ENCODE measurements around the gene DNM2. TPM values are rescaled to one million over a fixed set of nuclear protein-coding genes. Genes with fewer than 3 reads are reported as not detected.

The DNM2 gene
- total RNA-seq, 4 donors from 2014 or later: 135 to 322 (median 173) TPM

DNA sequence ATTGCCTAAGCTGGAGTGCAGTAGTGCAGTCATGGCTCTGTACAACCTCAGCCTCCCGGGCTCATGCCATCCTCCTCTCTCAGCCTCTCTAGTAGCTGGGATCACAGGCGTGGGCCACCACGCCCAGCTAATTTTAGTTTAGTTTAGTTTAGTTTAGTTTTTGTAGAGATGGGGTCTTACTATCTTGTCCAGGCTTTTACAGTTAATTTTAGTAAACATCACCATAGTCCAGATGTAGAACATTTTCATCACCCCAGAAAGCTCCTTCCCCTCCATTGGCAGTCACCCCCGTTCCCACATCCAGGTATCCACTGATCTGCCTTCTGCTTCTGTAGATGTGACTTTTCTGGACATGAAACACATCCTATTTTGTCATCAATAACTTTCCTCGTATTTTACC is 41.1 kb downstream of the DNM2 start:
- Histone ChIP-seq H3K9me3 (no peaks in the 10 kb centered on the region), H3K27ac (peak overlapping the region; percentile 10), H3K36me3 (peaks cover 11% of the 10 kb centered on the region), H3K4me1 (peaks cover 58% of the 10 kb centered on the region), H3K27me3 (no peaks in the 10 kb centered on the region), H3K4me3 (no peak overlapping the region)
- no peak for DNase-seq (ENCODE audit: low spot score in 2 of 2)
- WGBS: 87% methylated on average over 5 of the region's 5 CpGs
- TF ChIP-seq, protein P1, sequence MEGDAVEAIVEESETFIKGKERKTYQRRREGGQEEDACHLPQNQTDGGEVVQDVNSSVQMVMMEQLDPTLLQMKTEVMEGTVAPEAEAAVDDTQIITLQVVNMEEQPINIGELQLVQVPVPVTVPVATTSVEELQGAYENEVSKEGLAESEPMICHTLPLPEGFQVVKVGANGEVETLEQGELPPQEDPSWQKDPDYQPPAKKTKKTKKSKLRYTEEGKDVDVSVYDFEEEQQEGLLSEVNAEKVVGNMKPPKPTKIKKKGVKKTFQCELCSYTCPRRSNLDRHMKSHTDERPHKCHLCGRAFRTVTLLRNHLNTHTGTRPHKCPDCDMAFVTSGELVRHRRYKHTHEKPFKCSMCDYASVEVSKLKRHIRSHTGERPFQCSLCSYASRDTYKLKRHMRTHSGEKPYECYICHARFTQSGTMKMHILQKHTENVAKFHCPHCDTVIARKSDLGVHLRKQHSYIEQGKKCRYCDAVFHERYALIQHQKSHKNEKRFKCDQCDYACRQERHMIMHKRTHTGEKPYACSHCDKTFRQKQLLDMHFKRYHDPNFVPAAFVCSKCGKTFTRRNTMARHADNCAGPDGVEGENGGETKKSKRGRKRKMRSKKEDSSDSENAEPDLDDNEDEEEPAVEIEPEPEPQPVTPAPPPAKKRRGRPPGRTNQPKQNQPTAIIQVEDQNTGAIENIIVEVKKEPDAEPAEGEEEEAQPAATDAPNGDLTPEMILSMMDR (IDR thresholded peaks at IDR 0.05): no peak
- TF ChIP-seq POLR2AphosphoS5 (IDR thresholded peaks at IDR 0.05): no peak
- TF ChIP-seq EP300 (IDR thresholded peaks at IDR 0.05): no peak
- TF ChIP-seq POLR2A (IDR thresholded peaks at IDR 0.05): no peak

DNA sequence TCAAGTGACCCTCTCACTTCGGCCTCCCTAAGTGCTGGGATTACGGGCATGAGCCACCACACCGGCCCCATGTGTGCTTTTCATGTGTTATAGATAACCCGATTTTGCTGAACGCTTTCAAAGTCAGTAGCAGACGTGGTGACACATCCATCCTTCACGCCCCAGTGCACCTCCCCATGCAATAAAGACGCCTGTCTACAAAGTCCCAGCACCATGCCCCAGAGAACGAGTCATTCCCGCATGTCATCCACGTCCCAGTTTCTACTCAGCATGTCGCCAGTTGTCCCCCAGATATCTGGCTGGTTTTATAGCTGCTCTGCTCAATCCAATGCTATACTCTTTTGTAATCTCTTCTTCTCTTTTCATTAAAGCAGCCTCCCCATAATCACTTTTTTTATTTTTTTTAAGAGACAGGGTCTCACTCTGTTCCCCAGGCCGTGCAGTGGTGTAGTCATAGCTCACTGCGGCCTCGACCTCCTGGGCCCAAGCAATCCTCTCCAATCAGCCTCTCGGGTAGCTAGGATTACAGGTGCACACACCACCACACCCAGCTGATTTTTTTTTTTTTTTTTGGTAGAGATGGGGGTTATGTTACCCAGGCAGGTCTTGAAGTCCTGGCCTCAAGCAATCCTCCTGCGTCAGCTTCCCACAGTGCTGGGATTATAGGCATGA is 42.5 kb downstream of the DNM2 start:
- DNase-seq (ENCODE audit: low spot score in 2 of 2): no peak
- WGBS: 84% methylated on average over 17 of the region's 17 CpGs
- Histone ChIP-seq H3K36me3 (peaks cover 11% of the 10 kb centered on the region), H3K4me1 (peaks cover 57% of the 10 kb centered on the region), H3K9me3 (no peaks in the 10 kb centered on the region), H3K27ac (no peak overlapping the region), H3K4me3 (no peak overlapping the region), H3K27me3 (no peaks in the 10 kb centered on the region)
- TF ChIP-seq POLR2AphosphoS5 (IDR thresholded peaks at IDR 0.05): no peak
- TF ChIP-seq, protein P1 (IDR thresholded peaks at IDR 0.05): no peak
- no peak for TF ChIP-seq EP300 (IDR thresholded peaks at IDR 0.05)
- no peak for TF ChIP-seq POLR2A (IDR thresholded peaks at IDR 0.05)

DNA sequence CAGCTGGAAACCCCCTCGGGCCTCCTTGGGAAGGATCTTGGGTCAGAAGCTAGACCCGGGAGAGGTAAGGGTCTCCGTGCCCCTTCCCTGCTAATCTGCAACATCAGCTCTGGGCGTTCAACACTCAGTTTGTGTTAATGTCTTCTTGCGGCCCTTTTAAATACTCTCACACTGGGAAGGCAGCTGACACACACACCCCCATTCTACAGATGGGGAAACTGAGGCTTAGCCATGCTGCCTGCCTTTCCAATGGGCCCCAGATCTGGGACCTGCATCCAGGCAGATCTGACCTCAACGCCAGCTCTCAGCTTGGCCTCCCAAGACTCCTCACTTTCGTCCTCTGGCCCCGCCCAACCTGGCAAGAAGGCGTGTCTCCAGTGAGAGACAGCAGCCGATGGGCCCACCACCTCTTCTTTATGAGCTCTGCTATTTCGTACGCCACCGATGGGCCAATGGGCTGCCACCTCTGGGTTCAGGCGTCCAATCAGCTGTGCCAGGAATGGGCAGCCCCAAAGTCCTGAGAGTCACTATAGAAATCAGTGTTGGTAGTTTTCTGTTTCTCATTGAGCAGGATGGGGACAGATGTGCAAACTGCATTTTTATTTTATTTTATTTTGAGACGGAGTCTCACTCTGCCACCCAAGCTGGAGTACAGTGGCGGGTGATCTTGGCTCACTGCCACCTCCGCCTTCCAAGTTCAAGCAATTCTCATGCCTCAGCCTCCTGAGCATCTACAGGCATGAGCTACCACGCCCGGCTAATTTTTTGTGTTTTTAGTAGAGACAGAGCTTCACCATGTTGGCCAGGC is 43.8 kb downstream of the DNM2 start:
- H3K4me1 ChIP-seq: peaks cover 60% of the 10 kb centered on the region

DNA sequence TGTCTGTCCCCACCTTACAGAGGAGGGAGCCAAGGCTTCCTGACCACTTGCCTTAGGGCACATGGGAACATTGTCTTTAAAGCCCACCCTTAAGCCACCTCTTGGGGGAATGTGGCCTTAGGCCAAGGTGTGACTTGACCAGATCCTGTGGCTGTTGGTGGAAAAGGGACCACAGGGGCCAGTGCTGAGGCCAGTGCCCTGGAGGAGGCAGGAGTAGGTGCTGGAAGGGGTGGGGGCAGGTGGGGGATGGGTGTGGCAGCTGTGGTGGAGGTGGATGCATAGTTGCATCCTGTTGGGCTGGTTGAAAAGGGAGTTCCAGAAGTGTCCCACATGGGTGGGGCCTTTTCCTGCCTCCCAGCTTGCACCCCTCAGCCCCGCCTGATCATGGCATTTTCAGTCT is 44.8 kb downstream of the DNM2 start:
- Histone ChIP-seq H3K36me3 (peaks cover 11% of the 10 kb centered on the region), H3K4me1 (peaks cover 70% of the 10 kb centered on the region), H3K4me3 (no peak overlapping the region), H3K9me3 (no peaks in the 10 kb centered on the region), H3K27me3 (no peaks in the 10 kb centered on the region), H3K27ac (peak overlapping the region; percentile 59)
- TF ChIP-seq, protein P1 (IDR thresholded peaks at IDR 0.05): no peak
- TF ChIP-seq POLR2AphosphoS5 (IDR thresholded peaks at IDR 0.05) (no peak), POLR2A (IDR thresholded peaks at IDR 0.05) (no peak), EP300 (IDR thresholded peaks at IDR 0.05) (no peak)
- 47% methylated on average over 1 of the region's 1 CpG for WGBS
- no peak for DNase-seq (ENCODE audit: low spot score in 2 of 2)

More for the DNA sequence above, 43.8 kb downstream of the DNM2 start:
- Histone ChIP-seq H3K9me3 (no peaks in the 10 kb centered on the region), H3K27me3 (no peaks in the 10 kb centered on the region), H3K27ac (peak overlapping the region; percentile 59), H3K36me3 (peaks cover 11% of the 10 kb centered on the region), H3K4me3 (no peak overlapping the region)
- no peak for DNase-seq (ENCODE audit: low spot score in 2 of 2)
- 75% methylated on average over 19 of the region's 19 CpGs for WGBS
- TF ChIP-seq EP300 (IDR thresholded peaks at IDR 0.05): no peak
- TF ChIP-seq, protein P1 (IDR thresholded peaks at IDR 0.05): no peak
- TF ChIP-seq POLR2AphosphoS5 (IDR thresholded peaks at IDR 0.05): no peak
- no peak for TF ChIP-seq POLR2A (IDR thresholded peaks at IDR 0.05)

DNA sequence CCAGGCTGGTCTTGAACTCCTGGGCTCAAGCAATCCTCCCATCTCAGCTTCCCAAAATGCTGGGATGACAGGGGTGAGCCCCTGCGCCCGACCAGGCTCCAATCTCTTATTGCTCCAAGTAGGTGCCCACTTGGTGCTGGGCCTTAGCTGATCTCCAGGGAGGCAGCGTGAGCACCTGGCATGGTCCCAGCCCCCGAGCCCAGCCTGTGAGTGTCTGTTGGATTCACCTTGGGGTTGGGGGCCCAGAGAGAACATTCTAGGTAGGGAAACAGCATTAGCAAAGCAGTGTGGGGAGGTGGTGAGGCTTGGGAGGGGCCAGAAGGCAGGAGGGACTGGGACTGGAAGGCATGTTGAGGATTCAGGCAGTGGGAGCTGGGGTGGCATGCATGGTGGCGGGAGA is 45.5 kb downstream of the DNM2 start:
- Histone ChIP-seq H3K9me3 (no peaks in the 10 kb centered on the region), H3K27ac (peak overlapping the region; percentile 28), H3K4me3 (no peak overlapping the region), H3K4me1 (peaks cover 72% of the 10 kb centered on the region), H3K27me3 (no peaks in the 10 kb centered on the region), H3K36me3 (peaks cover 16% of the 10 kb centered on the region)
- TF ChIP-seq EP300 (IDR thresholded peaks at IDR 0.05) (no peak), POLR2A (IDR thresholded peaks at IDR 0.05) (no peak), POLR2AphosphoS5 (IDR thresholded peaks at IDR 0.05) (no peak)
- TF ChIP-seq, protein P1 (IDR thresholded peaks at IDR 0.05): no peak
- WGBS: 70% methylated on average over 5 of the region's 5 CpGs
- no peak for DNase-seq (ENCODE audit: low spot score in 2 of 2)

All from suprapubic skin (tissue), 4 donors.